Prostate gland (tissue), 2 donors: ENCODE data around the gene STOML1.

ENCODE experiments used
- CTCF ChIP-seq, 4 experiments: fragments of 200-600 bp in 2 of 4; fragments of 450-650 bp in 2 of 4; sonication (generic) in 2 of 4; IDR thresholded peaks; 1 replicate in 3 of 4; 2 replicates in 1 of 4; pipeline ENCODE4 v1.5.1; 2016 to 2019; ENCODE audit warnings: antibody characterized with exemption in 4 of 4, mild to moderate bottlenecking in 2 of 4, moderate library complexity in 2 of 4
- POLR2AphosphoS5 ChIP-seq: sonication (generic); formaldehyde crosslinking; IDR thresholded peaks from one replicate; pipeline ENCODE4 v1.6.1; 2017; ENCODE audit warnings: antibody characterized with exemption

GRCh38 chr15:73940061-73940981 lies 51.8 kb downstream of the STOML1 start:
- TF ChIP-seq CTCF (IDR thresholded peaks at IDR 0.05) (no peak), POLR2AphosphoS5 (no peak)
